GOT3 (cell line): ENCODE data around the gene KIF22.
"Not testable (repeated sequence)": the region's sequence is repeated elsewhere in the genome, so short reads cannot be mapped to it uniquely, and the experiment has no call there.

Experiments used
- DNase-seq: peaks from one replicate; lab custom pipeline; 2025; ENCODE audit warnings: mixed read lengths; lab: John Stamatoyannopoulos, UW

KIF22 gene

GRCh38 chr16:29790183-29790948 is at the start of gene KIF22:
Gene KIF22 (plus strand): TSS chr16:29790751. CDS start chr16:29790760, 9 bp downstream.
- peak; percentile 97 for DNase-seq

GRCh38 chr16:29742683-29743275 is 47.8 kb upstream of the KIF22 start:
- no peak for DNase-seq

GRCh38 chr16:29743475-29743826 is 47.1 kb upstream of the KIF22 start:
- no peak for DNase-seq

GRCh38 chr16:29743827-29744531 is 46.6 kb upstream of the KIF22 start:
- DNase-seq = no peak

GRCh38 chr16:29744541-29745101 is 45.9 kb upstream of the KIF22 start:
- DNase-seq = no peak

- no peak for DNase-seq
These were observed 45.3 kb upstream of the KIF22 start for GRCh38 chr16:29745121-29745852.

- DNase-seq = no peak
These were observed 44.7 kb upstream of the KIF22 start, which contains the start of gene C16orf54 for GRCh38 chr16:29745853-29746345. Gene C16orf54 (minus strand): TSS chr16:29745990. CDS start chr16:29744951, 1,039 bp downstream.

GRCh38 chr16:29746518-29746917 is 44.0 kb upstream of the KIF22 start:
- DNase-seq = not testable (repeated sequence)

- DNase-seq = no peak
These were observed 42.4 kb upstream of the KIF22 start for GRCh38 chr16:29747947-29748759.

GRCh38 chr16:29748760-29749149 is 41.8 kb upstream of the KIF22 start:
- not testable (repeated sequence) for DNase-seq

- DNase-seq = no peak
These were observed 37.0 kb upstream of the KIF22 start for GRCh38 chr16:29753516-29753915.

- DNase-seq = no peak
These were observed 33.9 kb upstream of the KIF22 start for GRCh38 chr16:29756654-29757053.

- not testable (repeated sequence) for DNase-seq
These were observed 33.5 kb upstream of the KIF22 start for GRCh38 chr16:29757086-29757485.

GRCh38 chr16:29757950-29758466 is 32.5 kb upstream of the KIF22 start:
- DNase-seq = no peak

GRCh38 chr16:29760567-29761279 is 29.8 kb upstream of the KIF22 start:
- DNase-seq = no peak

- not testable (repeated sequence) for DNase-seq
These were observed 29.3 kb upstream of the KIF22 start for GRCh38 chr16:29761280-29761651.

GRCh38 chr16:29761882-29762281 is 28.7 kb upstream of the KIF22 start:
- DNase-seq = no peak

- DNase-seq = no peak
These were observed 27.2 kb upstream of the KIF22 start for GRCh38 chr16:29763326-29763725.

GRCh38 chr16:29765167-29766032 is 25.2 kb upstream of the KIF22 start:
- no peak for DNase-seq
